Stimulated activated CD4-positive, alpha-beta T cell treated with anti-CD3 and anti-CD28 coated beads, TNF-alpha, amount 100 ng/mL, for 48 hours (primary cell): ENCODE data around the gene LPCAT4.
A peak's percentile ranks its signal among the peaks of the same experiment; 100 is the strongest.

Experiments
- DNase-seq, 3 donors: peaks; one replicate each; pipeline ENCODE4 v3.0.0-alpha.2; 2020; ENCODE audit warnings: low read depth in 3 of 3

Gene LPCAT4

DNA sequence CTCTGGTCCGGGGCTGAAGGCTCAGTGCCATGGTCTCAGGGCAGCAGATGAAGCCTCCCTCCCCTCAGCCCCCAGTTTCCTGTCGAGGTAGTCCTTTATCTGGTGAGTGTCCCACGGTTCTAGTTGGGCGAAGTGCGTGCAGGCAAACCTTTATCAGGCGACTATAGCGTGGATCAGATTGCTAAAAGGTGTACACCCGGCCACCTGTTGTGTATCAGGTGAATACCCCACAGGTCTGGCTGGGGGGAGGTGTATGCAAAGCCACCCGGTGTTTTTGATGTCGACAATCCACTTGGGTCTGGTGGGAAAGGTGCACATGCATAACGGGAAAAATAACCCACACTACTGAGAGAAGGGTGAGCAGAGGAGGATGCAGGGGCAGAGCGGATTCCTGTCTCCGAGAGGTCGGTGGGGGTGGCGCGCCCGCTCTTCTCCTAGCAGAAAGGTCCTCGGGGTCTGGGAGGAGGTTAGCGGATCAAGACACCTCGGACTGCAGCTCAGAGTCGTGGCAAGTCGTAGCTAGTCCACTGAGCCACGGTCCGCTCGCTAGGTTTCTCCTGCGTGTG lies 29.9 kb downstream of the LPCAT4 start:
- DNase-seq: peak in 1 of 3 donors; percentile 42

DNA sequence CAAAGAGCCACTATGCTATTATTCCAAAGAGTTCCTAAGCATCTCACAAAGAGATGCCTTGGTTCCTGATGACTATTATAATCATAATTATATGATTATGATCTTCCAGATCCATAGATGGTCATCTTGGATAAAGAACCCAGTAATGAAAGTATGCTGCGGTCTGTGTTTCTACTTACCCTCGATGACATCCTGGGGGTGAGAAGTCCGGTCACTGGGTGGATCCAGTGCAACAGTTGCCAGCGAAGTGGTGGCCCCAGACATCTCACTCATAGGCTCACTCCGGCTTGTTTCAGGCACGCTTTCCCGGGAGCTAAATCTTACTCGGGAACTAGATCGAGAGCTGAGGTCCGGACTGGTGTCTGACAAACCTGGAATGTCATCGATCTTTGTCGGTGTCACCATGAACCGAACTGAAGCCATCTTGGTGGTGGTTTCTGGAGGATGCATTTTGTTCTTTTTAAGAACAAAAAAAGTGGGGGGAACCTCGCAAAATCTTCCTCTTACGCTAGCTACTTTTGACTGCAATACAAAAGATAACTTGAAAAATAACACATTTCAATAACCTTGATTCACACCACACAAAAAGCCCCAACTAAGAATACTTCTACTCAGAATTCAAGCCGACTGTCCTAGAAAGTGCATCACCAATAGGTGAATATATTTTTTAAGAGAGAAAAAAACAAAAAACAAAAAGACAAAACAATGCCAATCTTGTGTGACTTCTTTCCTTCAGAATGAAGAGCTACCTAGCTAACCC lies 30.6 kb downstream of the LPCAT4 start:
- no peak for DNase-seq

DNA sequence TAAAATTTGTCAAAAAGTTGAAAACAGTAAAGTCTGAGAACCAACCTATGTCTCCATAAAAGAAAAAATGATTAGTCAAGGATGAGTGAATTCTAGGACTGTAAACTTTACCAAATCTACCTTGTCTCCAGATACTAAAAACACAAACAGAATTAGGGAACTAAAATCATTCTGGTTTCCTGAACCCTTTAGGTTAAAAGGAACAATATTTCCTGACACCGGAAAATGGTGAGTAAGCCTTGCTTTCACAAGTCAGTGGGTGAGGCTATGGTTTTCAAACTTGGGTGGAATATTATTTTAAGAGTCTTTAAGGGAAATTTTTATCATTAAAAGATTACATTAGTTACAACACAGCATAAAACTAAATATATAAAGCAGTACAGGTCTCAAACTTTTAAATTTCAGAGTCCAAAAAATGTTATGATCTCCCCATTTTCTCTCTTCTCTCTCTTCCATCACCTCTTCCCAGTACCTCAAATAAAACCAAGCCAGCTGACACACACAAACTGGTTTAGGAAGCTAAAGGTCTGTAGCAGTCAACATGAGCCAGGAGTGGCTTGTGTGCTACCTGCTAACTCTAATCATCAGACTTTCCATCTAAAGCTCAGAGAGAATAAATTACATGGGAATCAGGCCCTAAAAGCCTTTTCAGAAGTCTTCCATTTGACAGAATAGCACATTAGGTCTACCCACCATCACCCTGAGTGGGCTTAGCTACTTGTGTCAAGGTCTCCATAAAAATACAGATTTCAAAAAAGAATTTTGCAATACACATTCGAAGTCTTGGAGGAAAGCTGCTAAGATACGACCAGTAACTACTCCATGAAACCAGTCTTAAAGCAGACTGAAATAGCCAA lies 31.6 kb downstream of the LPCAT4 start:
- no peak for DNase-seq

DNA sequence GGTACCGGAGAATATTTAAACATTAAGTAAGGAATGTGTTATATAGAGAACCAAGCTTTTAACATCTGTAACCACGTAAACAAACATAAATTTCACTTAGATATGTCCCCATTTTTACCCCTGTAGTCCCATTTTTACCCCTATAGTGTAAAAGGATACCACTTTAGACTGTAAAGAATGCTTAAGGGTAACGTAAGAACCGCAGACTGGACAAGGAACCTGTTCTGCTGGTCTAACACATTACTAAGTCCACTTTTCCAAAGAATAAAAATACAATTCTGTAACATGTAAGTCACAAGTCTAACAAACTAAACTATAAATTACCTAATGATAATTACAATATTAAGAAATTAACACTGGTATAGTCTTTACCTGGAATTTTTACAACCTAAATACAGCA lies 32.3 kb downstream of the LPCAT4 start:
- no peak for DNase-seq

DNA sequence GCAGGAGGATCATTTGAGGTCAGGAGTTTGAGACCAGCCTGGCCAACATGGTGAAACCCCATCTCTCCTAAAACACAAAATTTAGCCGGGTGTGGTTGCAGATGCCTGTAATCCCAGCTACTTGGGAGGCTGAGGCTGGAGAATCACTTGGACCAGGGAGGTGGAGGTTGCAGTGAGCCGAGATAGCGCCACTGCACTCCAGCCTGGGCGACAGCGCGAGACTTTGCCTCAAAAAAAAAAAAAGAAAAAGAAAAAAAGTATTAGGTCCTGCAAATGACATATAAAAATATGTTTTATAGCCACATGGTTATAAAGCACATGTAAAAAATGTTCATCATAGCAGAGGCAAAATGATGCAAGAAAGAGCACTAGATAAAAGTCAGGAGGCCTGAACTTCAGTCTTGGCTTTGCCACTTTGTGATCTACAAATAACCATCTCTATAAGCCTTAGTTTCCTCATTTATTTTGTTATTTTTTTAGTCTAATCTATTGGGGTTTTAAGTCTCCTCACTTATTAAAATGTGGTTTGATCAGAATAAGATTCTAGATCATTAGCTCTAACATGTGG lies 34.4 kb downstream of the LPCAT4 start:
- DNase-seq: no peak

DNA sequence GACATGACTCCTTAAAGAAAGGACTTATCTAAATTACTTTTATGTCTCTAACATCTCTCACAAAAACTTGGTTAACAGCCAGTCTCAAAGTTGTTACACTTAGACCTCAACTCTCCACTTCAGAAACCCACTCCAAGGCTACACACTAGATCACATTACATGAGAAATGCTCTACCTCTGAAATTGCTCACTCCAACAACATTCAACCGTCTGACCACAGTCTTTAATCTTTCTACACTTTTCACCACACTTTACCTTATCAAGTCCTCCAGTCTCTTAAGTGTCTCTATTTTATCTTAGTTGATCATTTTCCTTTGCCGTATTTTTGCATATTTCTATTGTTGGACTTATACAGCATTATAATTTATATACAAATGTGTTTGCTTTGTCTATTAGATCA lies 35.2 kb downstream of the LPCAT4 start:
- no peak for DNase-seq

DNA sequence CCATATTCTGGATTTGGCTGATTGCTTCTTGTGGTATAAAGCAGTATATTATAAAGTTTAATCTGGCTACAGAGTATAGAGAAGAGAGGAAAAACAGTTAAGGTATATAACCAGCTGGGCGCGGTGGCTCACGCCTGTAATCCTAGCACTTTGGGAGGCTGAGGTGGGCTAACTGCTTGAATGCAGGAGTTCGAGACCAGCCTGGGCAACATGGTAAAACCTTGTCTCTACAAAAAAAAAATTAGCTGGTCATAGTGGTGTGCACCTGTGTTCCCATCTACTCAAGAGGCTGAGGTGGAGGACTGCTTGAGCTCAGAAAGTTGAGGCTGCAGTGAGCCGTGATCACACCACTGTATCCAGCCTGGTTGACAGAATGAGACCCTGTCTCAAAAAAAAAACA lies 36.7 kb downstream of the LPCAT4 start:
- DNase-seq: no peak

DNA sequence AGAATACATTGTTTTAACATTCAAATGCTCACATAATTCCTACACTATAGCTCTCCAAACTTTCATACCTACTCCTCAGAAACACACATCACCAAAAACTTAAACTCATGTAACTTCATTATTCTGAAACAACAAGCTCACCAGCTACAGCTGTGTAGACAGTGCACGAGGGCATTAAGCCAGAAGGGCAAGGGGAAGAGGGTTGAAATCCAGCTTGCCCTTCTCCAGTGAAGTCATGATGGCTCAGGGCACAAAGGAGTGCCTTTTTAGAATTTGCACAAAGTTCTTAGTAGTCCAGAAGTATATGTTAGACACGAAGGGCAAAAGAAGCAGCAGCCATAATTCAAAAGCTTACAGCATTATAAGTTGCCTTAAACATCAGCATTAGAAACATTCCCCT lies 38.0 kb downstream of the LPCAT4 start:
- no peak for DNase-seq

DNA sequence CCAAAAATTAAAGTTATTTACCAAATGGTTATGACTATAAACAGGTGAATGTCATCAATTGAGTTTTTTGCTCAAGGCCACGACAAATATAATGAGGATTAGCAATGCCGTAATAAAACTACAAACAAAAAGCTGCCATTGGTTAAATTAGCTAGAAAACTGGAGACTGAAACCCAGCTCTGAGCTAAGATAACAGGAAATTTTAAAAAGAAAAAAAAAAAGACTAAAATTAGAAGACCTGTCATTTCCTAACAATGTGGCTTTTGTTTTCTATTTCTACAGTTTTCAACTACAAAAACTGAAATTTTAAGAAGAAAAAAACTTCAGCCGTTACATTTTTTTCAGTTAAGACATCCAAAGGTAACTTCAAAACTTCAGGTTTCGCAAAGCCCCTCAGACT lies 39.1 kb downstream of the LPCAT4 start:
- no peak for DNase-seq

DNA sequence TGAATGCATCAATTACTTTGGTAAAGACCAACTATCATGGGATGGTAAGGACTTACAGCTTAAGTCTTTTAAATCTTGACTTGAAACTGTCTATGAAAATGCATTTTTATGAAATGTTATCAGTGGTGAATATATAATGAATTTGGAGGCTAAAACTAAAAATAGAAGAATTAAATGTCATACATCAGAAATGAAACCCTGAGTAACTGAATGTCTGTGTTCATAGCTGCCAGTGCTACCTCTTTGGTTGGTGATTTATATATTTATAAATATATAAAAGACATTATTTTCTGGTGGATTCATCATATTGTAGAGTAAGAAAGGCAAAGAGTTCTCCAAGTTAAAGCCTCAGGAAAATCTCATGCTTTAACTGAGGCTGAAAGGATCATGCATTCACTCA lies 41.6 kb downstream of the LPCAT4 start:
- DNase-seq: no peak

DNA sequence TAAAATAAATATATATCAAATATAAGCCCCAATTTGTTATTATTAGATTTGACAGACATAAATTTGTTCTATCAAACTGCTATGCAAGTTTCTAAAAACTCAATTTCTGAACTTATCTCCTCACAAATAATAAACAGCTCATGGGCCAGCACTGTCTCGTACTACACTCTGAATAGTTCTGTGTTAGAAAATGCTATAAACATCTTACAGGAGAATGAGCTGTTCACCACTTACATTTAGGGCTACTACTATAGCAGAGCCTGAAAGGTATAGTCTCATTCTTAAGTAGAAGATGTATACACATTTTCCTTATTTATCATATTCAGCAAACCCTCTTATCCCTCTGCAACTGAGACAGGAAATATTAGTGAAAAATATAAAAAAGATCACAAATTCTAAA lies 42.1 kb downstream of the LPCAT4 start:
- DNase-seq: no peak

DNA sequence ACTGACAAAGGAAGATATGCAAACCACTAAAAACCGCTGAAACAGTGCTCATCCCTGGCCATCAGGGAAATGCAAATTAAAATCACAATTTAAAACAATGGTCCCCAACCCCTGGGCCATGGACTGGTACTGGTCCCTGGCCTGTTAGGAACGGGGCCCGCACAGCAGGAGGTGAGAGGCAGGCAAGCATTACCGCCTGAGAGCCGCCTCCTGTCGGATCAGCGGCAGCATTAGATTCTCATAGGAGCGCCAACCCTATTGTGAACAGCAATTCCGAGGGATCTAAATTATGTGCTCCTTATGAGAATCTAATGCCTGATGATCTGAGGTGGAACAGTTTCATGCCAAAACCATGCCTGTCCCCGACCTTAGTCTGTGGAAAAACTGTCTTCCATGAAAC lies 43.8 kb downstream of the LPCAT4 start:
- no peak for DNase-seq

DNA sequence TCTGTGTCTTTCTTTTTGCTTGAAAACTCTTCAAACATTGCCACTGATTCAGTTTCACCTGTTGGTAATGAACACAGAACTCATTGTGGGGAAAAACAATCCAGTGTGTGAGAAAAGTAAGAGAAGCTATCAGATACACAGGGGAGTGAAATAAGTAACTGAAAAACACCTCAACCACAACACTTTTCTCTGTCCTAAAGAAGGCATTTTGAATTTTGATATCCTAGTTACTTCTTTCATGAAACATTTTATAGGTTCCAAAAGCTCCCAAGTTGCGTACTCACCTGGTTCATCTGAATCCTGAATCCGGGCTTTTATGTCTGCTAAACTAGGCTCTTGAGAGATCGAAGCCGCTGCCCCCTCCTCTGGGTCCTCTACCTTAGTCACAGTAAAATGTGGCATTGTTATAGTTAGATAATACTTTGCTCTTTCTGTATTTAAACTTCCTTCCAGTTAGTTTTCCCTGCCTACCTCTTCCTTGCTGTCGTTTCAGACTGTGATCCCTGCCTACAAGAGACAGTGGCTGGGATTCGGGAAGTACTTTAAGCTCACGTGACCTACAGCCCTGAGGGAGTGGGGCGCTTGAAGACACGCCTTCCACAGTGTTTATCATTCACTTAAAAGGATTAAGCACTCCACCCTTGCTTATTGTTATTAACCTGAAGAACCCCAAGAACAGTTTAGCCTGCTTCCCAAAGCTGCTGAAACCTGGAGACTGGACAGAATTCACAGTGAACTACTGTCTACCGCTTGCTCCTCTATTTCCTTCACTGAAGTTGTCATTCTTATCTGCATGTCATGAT lies 48.5 kb downstream of the LPCAT4 start:
- no peak for DNase-seq

DNA sequence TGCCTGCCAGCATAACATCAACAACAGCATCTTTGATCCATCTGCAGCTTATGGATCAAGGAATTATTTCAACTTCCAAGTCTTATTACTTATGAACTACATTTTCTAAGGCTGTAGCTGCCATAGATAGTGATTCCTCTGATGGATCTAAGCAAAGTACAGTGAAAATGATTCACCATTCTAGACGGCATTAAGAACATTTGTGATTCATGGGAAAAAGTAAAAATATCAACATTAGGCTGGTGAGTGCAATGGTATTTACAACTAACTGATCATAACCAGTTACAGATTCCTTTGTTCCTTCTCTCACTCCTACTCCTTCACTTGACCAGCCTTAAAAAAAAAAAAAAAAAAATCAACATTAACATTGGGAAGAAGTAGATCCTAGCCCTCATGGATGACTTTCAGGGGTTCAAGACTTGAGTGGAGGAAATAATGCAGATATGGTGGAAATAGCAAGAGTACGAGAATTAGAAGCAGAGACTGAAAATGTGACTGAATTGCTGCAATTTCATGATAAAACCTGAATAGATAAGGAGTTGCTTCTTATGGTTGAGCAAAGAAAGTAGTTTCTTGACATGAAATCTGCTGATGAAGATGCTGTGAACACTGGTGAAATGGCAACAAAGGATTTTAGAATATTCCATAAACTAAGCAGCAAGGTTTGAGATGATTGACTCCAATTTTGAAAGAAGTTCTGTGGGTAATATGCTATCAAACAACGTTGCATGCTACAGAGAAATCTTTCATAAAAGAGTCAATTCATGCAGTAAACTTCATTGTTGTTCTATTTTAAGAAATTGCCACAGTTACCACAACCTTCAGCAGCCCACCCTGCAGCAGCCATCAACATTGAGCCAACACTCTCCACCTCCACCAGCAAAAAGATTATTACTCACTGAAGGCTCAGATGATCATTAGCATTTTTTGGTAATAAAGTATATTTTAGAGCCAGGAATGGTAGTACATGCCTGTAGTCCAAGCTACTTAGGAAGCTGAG lies 52.2 kb downstream of the LPCAT4 start:
- no peak for DNase-seq

DNA sequence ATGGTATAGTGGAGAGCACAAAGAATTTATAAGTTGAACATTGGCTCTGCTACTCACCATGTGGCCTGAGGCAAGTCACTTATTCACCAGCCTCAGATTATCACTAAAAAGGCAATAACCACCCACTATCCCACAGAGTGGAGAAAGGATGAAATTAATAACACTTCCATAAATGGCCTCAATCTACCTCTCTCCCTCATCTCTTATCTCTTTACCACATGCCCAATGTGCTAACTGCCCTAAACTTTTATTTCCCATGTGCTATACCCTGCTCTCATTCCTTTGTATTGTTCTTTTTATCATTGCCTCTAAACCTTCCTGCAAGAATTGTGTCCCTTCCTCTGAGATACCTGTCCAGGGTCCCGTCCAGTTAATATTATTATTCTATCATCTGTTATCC lies 55.4 kb downstream of the LPCAT4 start:
- no peak for DNase-seq
